Endothelial cell (in vitro differentiated cells): ENCODE data around the gene TTC34. TPM values are rescaled to one million over a fixed set of nuclear protein-coding genes. Genes with fewer than 3 reads are reported as not detected.

Experiments
- DNase-seq: peaks from one replicate; pipeline ENCODE4 v3.0.0; 2021; ENCODE audit warnings: low spot score
- H3K27ac Mint-ChIP-seq: one replicate; pipeline ENCODE4 v1.8.0; 2021; ENCODE audit warnings: mixed read lengths, inconsistent platforms; ENCODE audit not compliant: unreplicated experiment
- H3K27me3 Mint-ChIP-seq: one replicate; pipeline ENCODE4 v1.8.0; 2021; ENCODE audit warnings: mild to moderate bottlenecking, moderate library complexity, mixed read lengths, inconsistent platforms; ENCODE audit not compliant: unreplicated experiment
- H3K36me3 Mint-ChIP-seq: one replicate; pipeline ENCODE4 v1.8.0; 2021; ENCODE audit warnings: mild to moderate bottlenecking, low read depth, mixed read lengths, inconsistent platforms; ENCODE audit not compliant: unreplicated experiment
- H3K4me1 Mint-ChIP-seq: one replicate; pipeline ENCODE4 v1.8.0; 2021; ENCODE audit warnings: mild to moderate bottlenecking, mixed read lengths, inconsistent platforms; ENCODE audit not compliant: unreplicated experiment
- H3K4me3 Mint-ChIP-seq: one replicate; pipeline ENCODE4 v1.8.0; 2021; ENCODE audit warnings: mild to moderate bottlenecking, mixed read lengths, inconsistent platforms; ENCODE audit not compliant: unreplicated experiment
- H3K9me3 Mint-ChIP-seq: one replicate; pipeline ENCODE4 v1.8.0; 2021; ENCODE audit warnings: mixed read lengths, inconsistent platforms; ENCODE audit not compliant: unreplicated experiment
- CTCF ChIP-seq: fragments of 200-600 bp; sonication (generic); IDR thresholded peaks from one replicate; pipeline ENCODE4 v1.5.0; 2021; ENCODE audit warnings: antibody characterized with exemption; ENCODE audit not compliant: unreplicated experiment
- total RNA-seq: library from RNA; stranded (reverse); fragmentation: NEBNext Ultra II Directional; extraction: Animal tissue kit (Norgen Biotek cat#: 25700); gene quantifications from one replicate; pipeline ENCODE4 v1.2.1, GENCODE V29; 2021; ENCODE audit not compliant: unreplicated experiment

Gene TTC34
- total RNA-seq, 1 donor from 2014 or later, result 0.82 TPM

- Mint-ChIP-seq H3K27me3 (no peaks in the 10 kb centered on the region), H3K36me3 (peaks cover 5% of the 10 kb centered on the region), H3K27ac (no peak overlapping the region), H3K9me3 (peaks cover 6% of the 10 kb centered on the region), H3K4me1 (peaks cover 5% of the 10 kb centered on the region), H3K4me3 (no peak overlapping the region)
- no peak for DNase-seq
- TF ChIP-seq CTCF, result no peak
Measured at GRCh38 chr1:2784854-2785630, 16.5 kb downstream of the TTC34 start.

GRCh38 chr1:2783435-2784397 lies 17.8 kb downstream of the TTC34 start:
- peaks cover 5% of the 10 kb centered on the region for H3K4me1 Mint-ChIP-seq

GRCh38 chr1:2783069-2783434 lies 18.4 kb downstream of the TTC34 start:
- peaks cover 2% of the 10 kb centered on the region for H3K27me3 Mint-ChIP-seq
- peaks cover 2% of the 10 kb centered on the region for H3K36me3 Mint-ChIP-seq
- H3K9me3 Mint-ChIP-seq, result peaks cover 8% of the 10 kb centered on the region
- no peak overlapping the region for H3K4me3 Mint-ChIP-seq
- no peak for DNase-seq
- H3K4me1 Mint-ChIP-seq, result peaks cover under 1% of the 10 kb centered on the region
- no peak overlapping the region for H3K27ac Mint-ChIP-seq
- no peak for TF ChIP-seq CTCF

More at GRCh38 chr1:2783435-2784397, 17.8 kb downstream of the TTC34 start:
- no peak for DNase-seq
- Mint-ChIP-seq H3K9me3 (peaks cover 9% of the 10 kb centered on the region), H3K4me3 (no peak overlapping the region), H3K27ac (no peak overlapping the region), H3K27me3 (peaks cover 2% of the 10 kb centered on the region), H3K36me3 (peaks cover 5% of the 10 kb centered on the region)
- TF ChIP-seq CTCF, result no peak

GRCh38 chr1:2781627-2782026 lies 19.9 kb downstream of the TTC34 start:
- Mint-ChIP-seq H3K27me3 (peaks cover 2% of the 10 kb centered on the region), H3K36me3 (no peaks in the 10 kb centered on the region), H3K4me1 (no peaks in the 10 kb centered on the region), H3K4me3 (no peak overlapping the region), H3K27ac (no peak overlapping the region), H3K9me3 (peaks cover 4% of the 10 kb centered on the region)
- DNase-seq, result no peak
- no peak for TF ChIP-seq CTCF
